Activated T-helper 1 cell treated with anti-CD3 and anti-CD28 coated beads, Interleukin-2, amount 50 U/mL, for 16 hours (primary cell): ENCODE results near the gene CDX2.

Experiments used
- DNase-seq, 2 donors: peaks; one replicate each; pipeline ENCODE4 v3.0.0-alpha.2; 2020; ENCODE audit warnings: low read depth in 1 of 2, low spot score in 1 of 2

Gene CDX2

DNA sequence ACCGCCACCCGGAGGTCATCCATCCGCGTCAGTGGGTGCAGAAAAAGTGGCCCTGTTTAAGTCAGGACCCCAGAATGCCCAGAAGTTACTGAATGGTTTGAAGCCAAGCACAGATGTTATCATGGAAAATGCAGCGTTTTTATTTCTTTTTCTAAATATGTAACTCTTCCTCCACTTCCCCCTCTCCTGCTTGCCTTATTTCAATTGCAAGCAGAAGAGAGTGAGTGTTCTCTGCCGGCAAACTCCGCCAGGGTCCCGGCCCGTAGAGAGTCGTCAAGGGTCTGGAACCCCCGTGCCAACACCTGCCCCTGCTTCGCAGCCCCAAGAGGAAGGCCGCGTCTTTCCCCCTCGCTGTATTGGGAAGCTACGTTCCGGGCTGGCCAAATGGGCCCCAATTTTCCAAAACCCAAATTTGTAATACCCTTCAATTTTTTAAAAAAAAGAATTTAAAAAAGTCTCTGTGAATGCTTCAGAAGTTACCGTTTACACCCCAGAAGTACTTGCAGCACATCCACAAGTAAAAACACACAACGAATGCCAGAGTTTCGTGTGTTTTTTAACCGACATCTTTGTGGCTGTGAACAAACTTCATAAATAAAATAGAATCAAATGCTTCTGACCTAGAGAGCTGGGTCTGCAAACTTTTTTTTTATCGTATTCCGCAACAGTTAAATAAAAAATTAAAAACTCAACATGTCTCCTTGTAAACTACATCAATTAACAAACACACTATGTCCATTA, 50.0 kb downstream of the CDX2 start:
- DNase-seq: no peak

DNA sequence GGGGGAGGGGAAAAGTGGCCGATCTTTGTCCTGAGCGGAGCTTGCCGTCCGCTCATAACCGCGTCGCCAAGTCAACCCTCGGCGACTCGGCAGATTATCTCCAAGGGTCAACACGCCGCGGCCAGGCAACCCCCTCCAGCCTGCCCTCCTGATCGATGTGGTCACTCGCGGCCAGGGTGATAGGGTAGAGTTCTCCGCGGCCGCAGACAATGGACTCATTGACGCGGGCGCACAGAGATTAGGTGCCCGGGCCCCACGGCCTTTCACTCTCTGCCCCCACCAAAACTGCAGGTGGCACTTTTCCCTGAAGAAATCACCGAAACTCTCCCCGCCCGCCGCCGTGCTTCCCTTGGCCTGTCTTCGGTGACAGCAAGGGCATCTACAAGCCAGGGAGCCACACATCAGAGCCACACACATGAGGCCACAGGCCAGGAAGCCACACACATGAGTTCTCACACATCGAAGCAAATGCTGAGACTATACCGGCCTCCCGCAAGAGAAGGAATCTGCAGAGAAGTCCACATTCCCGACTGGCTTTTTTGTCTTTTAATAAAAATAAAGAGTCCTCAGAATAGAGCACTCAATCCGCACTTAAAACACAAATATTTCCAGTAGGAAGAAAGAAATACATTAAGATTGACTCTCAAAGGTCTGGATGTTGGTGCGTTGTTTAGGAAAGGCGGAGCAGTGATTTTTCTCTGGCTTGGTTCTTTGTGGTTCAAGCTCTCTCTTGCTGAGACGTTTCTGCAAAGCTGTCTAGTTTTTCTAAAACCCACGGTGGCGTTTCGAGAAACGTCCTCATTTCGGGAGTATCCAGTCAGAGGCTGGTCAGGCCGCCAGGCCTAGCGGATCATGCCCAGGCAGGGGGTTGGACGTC, 50.8 kb downstream of the CDX2 start:
- DNase-seq: no peak

DNA sequence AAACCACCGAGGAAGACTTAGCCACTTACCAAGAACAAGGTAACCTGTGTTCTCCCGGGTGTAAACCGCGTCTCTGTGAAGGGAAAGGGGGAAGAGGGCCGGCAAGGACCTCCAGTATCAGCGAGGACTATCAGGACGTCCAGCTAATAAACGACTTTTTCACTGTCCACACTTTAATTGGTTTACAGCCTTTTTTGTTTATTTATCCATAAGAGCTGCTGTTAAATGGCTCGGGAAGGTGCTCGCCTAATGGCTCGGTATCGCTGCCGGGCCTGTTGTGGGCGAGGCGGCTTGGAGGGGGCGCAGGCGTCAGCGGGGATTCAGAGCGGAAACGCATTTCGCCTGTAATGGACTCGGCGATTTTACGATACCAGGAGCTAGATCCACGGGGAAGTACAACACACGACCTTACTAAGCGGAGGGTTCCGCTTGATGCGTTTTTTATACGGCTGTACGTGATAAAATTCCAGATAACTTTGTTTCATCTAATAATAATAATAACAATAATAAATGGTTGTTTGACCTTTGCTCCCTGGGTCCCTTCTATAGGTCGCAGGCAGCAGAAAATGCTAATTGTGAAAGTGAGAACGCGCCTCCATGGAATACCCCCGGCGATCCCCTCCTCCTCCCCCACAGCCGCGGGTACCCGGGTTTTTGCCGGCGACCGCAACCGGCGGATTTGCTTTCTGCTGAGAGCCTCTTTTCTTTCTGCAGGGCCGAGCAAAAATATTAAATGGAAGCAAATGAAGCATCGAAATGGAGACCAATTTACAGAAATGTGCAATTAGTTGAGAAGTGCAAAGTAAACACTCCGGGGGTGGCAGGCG, 51.8 kb downstream of the CDX2 start:
- DNase-seq: no peak

GRCh38 chr13:27915301-27916207, 53.6 kb downstream of the CDX2 start:
- no peak for DNase-seq

DNA sequence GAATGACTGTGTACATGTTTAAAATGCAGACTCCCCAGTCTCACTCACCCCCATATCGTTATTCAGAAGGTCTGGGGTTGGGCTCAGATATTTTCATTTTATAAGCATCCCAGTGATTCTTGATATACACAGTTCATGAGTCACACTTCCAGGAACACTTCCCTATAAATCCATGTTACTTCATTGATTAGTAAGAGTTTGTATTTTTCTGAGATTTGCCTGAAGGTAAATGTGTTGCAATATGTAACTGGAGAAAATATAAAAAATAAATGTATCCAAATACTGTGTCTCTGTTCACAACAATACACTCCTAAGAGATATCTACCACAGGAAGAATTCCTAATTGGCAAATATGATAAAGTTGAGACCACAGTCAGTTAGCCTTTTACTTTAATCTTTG, 56.0 kb downstream of the CDX2 start:
- no peak for DNase-seq

GRCh38 chr13:27911521-27911920, 57.6 kb downstream of the CDX2 start:
- no peak for DNase-seq
